Keratinocyte (primary cell): ENCODE data around the gene PRSS33. TPM values are rescaled to one million over a fixed set of nuclear protein-coding genes. Genes with fewer than 3 reads are reported as not detected.

Experiments used
- DNase-seq: peaks from one replicate; pipeline ENCODE4 v3.0.0-alpha.2; 2011; ENCODE audit warnings: low read depth, missing footprints, low spot score
- FAIRE-seq: peaks from 2 replicates; lab custom pipeline; 2011; peaks lifted over from hg19 to GRCh38; lab: Jason Lieb, UNC
- H2AFZ ChIP-seq: 2 replicates; pipeline ENCODE4 v1.6.0; 2012; ENCODE audit warnings: low read length, control low read depth, inconsistent platforms; ENCODE audit not compliant: control insufficient read depth
- H3K27ac ChIP-seq: 2 replicates; pipeline ENCODE4 v1.5.1; 2011; ENCODE audit warnings: low read length; ENCODE audit not compliant: control insufficient read depth, insufficient read depth
- H3K27me3 ChIP-seq: 3 replicates; pipeline ENCODE4 v1.6.0; 2011; ENCODE audit warnings: low read length; ENCODE audit not compliant: control insufficient read depth, insufficient read depth; ENCODE audit errors: extremely low read depth
- H3K36me3 ChIP-seq, 2 experiments: 2 replicates in 1 of 2; 3 replicates in 1 of 2; pipeline ENCODE4 v1.5.1; 2011; ENCODE audit warnings: low read length in 2 of 2, mild to moderate bottlenecking in 1 of 2; ENCODE audit not compliant: control insufficient read depth in 2 of 2, insufficient read depth in 2 of 2; ENCODE audit errors: extremely low read depth in 1 of 2
- H3K4me1 ChIP-seq: 3 replicates; pipeline ENCODE4 v1.5.1; 2011; ENCODE audit warnings: low read length; ENCODE audit not compliant: control insufficient read depth, insufficient read depth; ENCODE audit errors: extremely low read depth
- H3K4me2 ChIP-seq: 3 replicates; pipeline ENCODE4 v1.6.0; 2011; ENCODE audit warnings: low read depth, low read length; ENCODE audit not compliant: control insufficient read depth, insufficient read depth; ENCODE audit errors: extremely low read depth
- H3K4me3 ChIP-seq, 3 experiments: fragments of 200-600 bp in 1 of 3; sonication (generic) in 1 of 3; 2 replicates in 2 of 3; 3 replicates in 1 of 3; pipeline ENCODE4 v1.5.1; 2011 to 2016; ENCODE audit warnings: low read length in 3 of 3, mild to moderate bottlenecking in 3 of 3, control low read depth in 2 of 3, inconsistent platforms in 1 of 3, low read depth in 1 of 3, mixed read lengths in 1 of 3, mixed run types in 1 of 3, moderate library complexity in 1 of 3; ENCODE audit not compliant: control insufficient read depth in 2 of 3, insufficient read depth in 2 of 3; ENCODE audit errors: extremely low read depth in 1 of 3
- H3K79me2 ChIP-seq: 2 replicates; pipeline ENCODE4 v1.6.0; 2012; ENCODE audit warnings: low read length; ENCODE audit not compliant: control insufficient read depth, insufficient read depth
- H3K9ac ChIP-seq: 3 replicates; pipeline ENCODE4 v1.6.0; 2011; ENCODE audit warnings: low read length; ENCODE audit not compliant: control insufficient read depth, insufficient read depth; ENCODE audit errors: extremely low read depth
- H3K9me1 ChIP-seq: 3 replicates; pipeline ENCODE4 v1.6.0; 2011; ENCODE audit warnings: low read length; ENCODE audit not compliant: control insufficient read depth, insufficient read depth; ENCODE audit errors: extremely low read depth
- H3K9me3 ChIP-seq: 2 replicates; pipeline ENCODE4 v1.5.1; 2012; ENCODE audit warnings: low read depth, low read length; ENCODE audit not compliant: control insufficient read depth
- H4K20me1 ChIP-seq: 3 replicates; pipeline ENCODE4 v1.6.0; 2011; ENCODE audit warnings: low read length; ENCODE audit not compliant: control insufficient read depth, insufficient read depth; ENCODE audit errors: extremely low read depth
- CTCF ChIP-seq, 3 experiments: IDR thresholded peaks in 1 of 3; conservative IDR thresholded peaks in 1 of 3; optimal IDR thresholded peaks in 1 of 3; 2 replicates in 2 of 3; 3 replicates in 1 of 3; pipeline versions ENCODE3 to v1.5.1; 2011; ENCODE audit warnings: low read length in 3 of 3, mild to moderate bottlenecking in 3 of 3, moderate library complexity in 2 of 3, control low read depth in 1 of 3, inconsistent platforms in 1 of 3; ENCODE audit not compliant: insufficient read depth in 2 of 3; ENCODE audit errors: extremely low read depth in 1 of 3
- EZH2 ChIP-seq: IDR thresholded peaks from one replicate; pipeline ENCODE4 v1.6.1; 2012; ENCODE audit warnings: inconsistent platforms, mild to moderate bottlenecking, low read length, moderate library complexity
- dilution Hi-C: fragments of 300-500 bp; cut with MboI; formaldehyde crosslinking; loops from one replicate; pipeline ENCODE4 v1.7.0; 2020; ENCODE audit warnings: low sequenced_read_pairs; ENCODE audit not compliant: extremely low pct_ligation_motif_present
- polyA plus RNA-seq, 5 experiments: library from polyadenylated mRNA; depleted of rRNA in 3 of 5; stranded (reverse) in 3 of 5; stranded (forward) in 1 of 5; unstranded in 1 of 5; fragments of >200 nt; gene quantifications; 1 replicate in 1 of 5; 2 replicates in 3 of 5; 3 replicates in 1 of 5; pipeline versions ENCODE4 v1.2.1 to v1.2.3, GENCODE V29; 2011 to 2012; ENCODE audit warnings: missing spikeins in 2 of 5, low read depth in 1 of 5, low replicate concordance in 1 of 5

PRSS33 gene
- polyA plus RNA-seq, 1 donor (not counting 4 experiments of a cell fraction or from before 2014, with no cell fraction given) = not detected

DNA sequence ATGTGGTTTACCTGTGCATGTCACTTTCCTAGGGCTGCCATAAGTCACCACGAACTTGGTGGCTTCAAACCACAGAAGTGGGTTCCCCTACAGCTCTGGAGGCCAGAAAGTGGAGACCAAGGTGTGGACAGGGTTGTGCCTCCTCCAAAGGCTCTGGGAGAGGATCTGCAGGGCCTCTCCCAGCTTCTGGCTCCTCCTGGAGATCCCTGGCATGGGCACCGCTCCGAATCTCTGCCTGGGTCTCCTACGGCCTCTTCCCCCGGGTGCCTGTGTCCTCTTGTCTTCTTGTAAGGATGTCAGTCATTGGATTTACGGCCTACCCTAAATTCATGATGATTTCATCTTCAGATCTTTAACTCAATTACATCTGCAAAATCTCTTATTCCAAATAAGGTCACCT lies 37.4 kb downstream of the PRSS33 start:
- H2AFZ ChIP-seq = no peak overlapping the region
- TF ChIP-seq CTCF (optimal IDR thresholded peaks at IDR 0.05 in 1 of 3, IDR thresholded peaks at IDR 0.05 in 1 of 3, conservative IDR thresholded peaks at IDR 0.05 in 1 of 3; ENCODE audit: extremely low read depth in 1 of 3, insufficient read depth in 2 of 3, low read length in 3 of 3) (no peak), EZH2 (no peak)
- peaks cover 2% of the 10 kb centered on the region for H3K9me1 ChIP-seq
- peaks cover 17% of the 10 kb centered on the region for H3K4me1 ChIP-seq
- H3K9me3 ChIP-seq = no peaks in the 10 kb centered on the region
- H3K4me2 ChIP-seq = no peak overlapping the region
- peaks cover 0 to 2% of the 10 kb centered on the region in 2 experiments for H3K36me3 ChIP-seq
- H4K20me1 ChIP-seq = peaks cover 17% of the 10 kb centered on the region
- H3K79me2 ChIP-seq = peaks cover 26% of the 10 kb centered on the region
- FAIRE-seq = no peak
- H3K27ac ChIP-seq = no peak overlapping the region
- no peak overlapping the region for H3K4me3 ChIP-seq
- H3K9ac ChIP-seq = no peak overlapping the region
- no peaks in the 10 kb centered on the region for H3K27me3 ChIP-seq
- no peak for DNase-seq
- dilution Hi-C loops = no loop called here

GRCh38 chr16:2749476-2749875 lies 37.9 kb downstream of the PRSS33 start:
- Histone ChIP-seq H3K9me3 (no peaks in the 10 kb centered on the region), H3K9me1 (no peaks in the 10 kb centered on the region), H3K9ac (no peak overlapping the region), H3K4me2 (no peak overlapping the region), H3K4me3 (no peak overlapping the region), H3K4me1 (peaks cover 12% of the 10 kb centered on the region), H3K79me2 (peaks cover 21% of the 10 kb centered on the region), H3K36me3 (peaks cover 0 to 2% of the 10 kb centered on the region in 2 experiments), H3K27me3 (no peaks in the 10 kb centered on the region), H3K27ac (no peak overlapping the region), H4K20me1 (peaks cover 13% of the 10 kb centered on the region), H2AFZ (no peak overlapping the region)
- FAIRE-seq = no peak
- no peak for TF ChIP-seq CTCF (optimal IDR thresholded peaks at IDR 0.05 in 1 of 3, IDR thresholded peaks at IDR 0.05 in 1 of 3, conservative IDR thresholded peaks at IDR 0.05 in 1 of 3; ENCODE audit: extremely low read depth in 1 of 3, insufficient read depth in 2 of 3, low read length in 3 of 3)
- no peak for TF ChIP-seq EZH2
- DNase-seq = no peak
- dilution Hi-C loops = no loop called here
